Measurements from ENCODE around the gene PLCL2.

The PLCL2 gene

GRCh38 chr3:16884748-16885592, at the start of gene PLCL2:
PLCL2 (plus strand) TSS chr3:16884955; CDS start chr3:16885040, 85 bp downstream.
- no peak for DNase-seq (ENCODE audit: low read depth, low spot score)

- DNase-seq (ENCODE audit: low read depth, low spot score), result no peak
Measured at GRCh38 chr3:16836505-16837237, 48.1 kb upstream of the PLCL2 start.

- no peak for DNase-seq (ENCODE audit: low read depth, low spot score)
Measured at GRCh38 chr3:16837602-16838001, 47.2 kb upstream of the PLCL2 start.

- no peak for DNase-seq (ENCODE audit: low read depth, low spot score)
Measured at GRCh38 chr3:16838561-16838960, 46.2 kb upstream of the PLCL2 start.

- no peak for DNase-seq (ENCODE audit: low read depth, low spot score)
Measured at GRCh38 chr3:16839271-16840100, 45.3 kb upstream of the PLCL2 start.

GRCh38 chr3:16840101-16840424, 44.7 kb upstream of the PLCL2 start:
- no peak for DNase-seq (ENCODE audit: low read depth, low spot score)

- no peak for DNase-seq (ENCODE audit: low read depth, low spot score)
Measured at GRCh38 chr3:16841041-16841753, 43.6 kb upstream of the PLCL2 start.

GRCh38 chr3:16841904-16842271, 42.9 kb upstream of the PLCL2 start:
- no peak for DNase-seq (ENCODE audit: low read depth, low spot score)

GRCh38 chr3:16842272-16843270, 42.2 kb upstream of the PLCL2 start:
- no peak for DNase-seq (ENCODE audit: low read depth, low spot score)

- DNase-seq (ENCODE audit: low read depth, low spot score), result no peak
Measured at GRCh38 chr3:16844222-16844621, 40.5 kb upstream of the PLCL2 start.

GRCh38 chr3:16844791-16845190, 40.0 kb upstream of the PLCL2 start:
- no peak for DNase-seq (ENCODE audit: low read depth, low spot score)

- DNase-seq (ENCODE audit: low read depth, low spot score), result no peak
Measured at GRCh38 chr3:16846373-16847080, 38.2 kb upstream of the PLCL2 start.

GRCh38 chr3:16848007-16848406, 36.7 kb upstream of the PLCL2 start:
- no peak for DNase-seq (ENCODE audit: low read depth, low spot score)

- no peak for DNase-seq (ENCODE audit: low read depth, low spot score)
Measured at GRCh38 chr3:16849229-16849628, 35.5 kb upstream of the PLCL2 start.

- no peak for DNase-seq (ENCODE audit: low read depth, low spot score)
Measured at GRCh38 chr3:16849795-16850194, 35.0 kb upstream of the PLCL2 start.

- no peak for DNase-seq (ENCODE audit: low read depth, low spot score)
Measured at GRCh38 chr3:16855497-16855896, 29.3 kb upstream of the PLCL2 start.

GRCh38 chr3:16860234-16860633, 24.5 kb upstream of the PLCL2 start:
- no peak for DNase-seq (ENCODE audit: low read depth, low spot score)

GRCh38 chr3:16861432-16861831, 23.3 kb upstream of the PLCL2 start:
- DNase-seq (ENCODE audit: low read depth, low spot score), result no peak

GRCh38 chr3:16864610-16865313, 20.0 kb upstream of the PLCL2 start:
- no peak for DNase-seq (ENCODE audit: low read depth, low spot score)

All from iPS DF 19.7 (cell line).